ENCODE measurements around the gene STK11.
A peak's percentile ranks its signal among the peaks of the same experiment; 100 is the strongest.

STK11 gene

DNA sequence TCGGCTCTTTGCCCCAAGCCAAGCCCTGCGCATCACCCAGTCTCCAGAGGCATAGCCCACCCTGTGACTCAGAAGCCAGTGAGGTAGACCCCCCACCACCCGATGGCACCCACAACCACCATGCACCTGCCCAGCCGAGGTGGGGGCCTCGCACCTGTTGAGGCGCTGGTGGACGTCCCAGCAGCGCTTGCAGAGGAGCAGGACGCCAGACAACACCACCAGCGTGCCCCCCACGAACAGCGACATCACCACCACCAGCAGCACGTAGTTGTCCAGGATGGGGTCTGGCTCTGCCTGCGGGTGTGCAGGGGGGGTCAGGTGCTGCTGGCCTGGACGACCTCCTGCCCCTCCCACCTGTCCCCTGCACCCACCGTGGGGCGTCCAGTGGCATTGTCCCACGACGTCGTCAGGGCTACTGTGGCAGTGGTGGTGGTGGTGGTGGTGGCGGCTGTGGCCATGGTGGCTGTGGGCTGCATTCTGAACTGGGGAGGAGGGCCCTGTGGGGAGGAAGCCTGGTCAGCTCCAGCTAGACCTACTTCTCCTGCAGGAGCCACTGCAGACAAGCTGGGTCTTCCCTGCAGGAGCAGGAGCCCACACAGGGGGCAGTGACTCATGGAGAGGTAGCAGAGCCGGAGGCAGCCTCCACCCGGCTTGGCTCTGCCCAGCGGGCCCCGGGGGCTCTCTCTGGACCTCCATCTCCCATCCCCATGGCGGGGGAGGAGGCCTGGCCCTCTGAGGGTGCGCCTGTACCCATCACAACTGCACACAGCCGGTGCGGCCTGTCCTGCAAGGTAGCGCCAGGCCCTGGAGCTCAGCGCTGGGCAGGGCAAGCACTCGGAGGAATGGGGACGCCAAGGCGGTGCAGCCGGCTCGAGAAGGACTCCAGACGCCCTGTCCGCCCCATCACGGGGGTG lies 30.3 kb downstream of the STK11 start:
- 0 out of 2 replicates have a peak, but pooled peaks cover 5% of the 10 kb centered on the region for H3K4me1 ChIP-seq (ENCODE audit: control insufficient read depth, insufficient read depth, low read length)
- H3K27me3 ChIP-seq (ENCODE audit: control insufficient read depth, insufficient read depth, low read length): no peaks in the 10 kb centered on the region
- H3K9ac ChIP-seq (ENCODE audit: low read depth, low read length): no peak overlapping the region
- H3K4me3 ChIP-seq (ENCODE audit: low read depth, low read length): peak overlapping the region; percentile 51
- peaks cover 43% of the 10 kb centered on the region for H3K36me3 ChIP-seq (ENCODE audit: control insufficient read depth, insufficient read depth, low read length)
- no peak overlapping the region for H3K27ac ChIP-seq (ENCODE audit: low read depth, low read length)
- H3K9me3 ChIP-seq (ENCODE audit: control insufficient read depth, insufficient read depth, low read length): no peaks in the 10 kb centered on the region

DNA sequence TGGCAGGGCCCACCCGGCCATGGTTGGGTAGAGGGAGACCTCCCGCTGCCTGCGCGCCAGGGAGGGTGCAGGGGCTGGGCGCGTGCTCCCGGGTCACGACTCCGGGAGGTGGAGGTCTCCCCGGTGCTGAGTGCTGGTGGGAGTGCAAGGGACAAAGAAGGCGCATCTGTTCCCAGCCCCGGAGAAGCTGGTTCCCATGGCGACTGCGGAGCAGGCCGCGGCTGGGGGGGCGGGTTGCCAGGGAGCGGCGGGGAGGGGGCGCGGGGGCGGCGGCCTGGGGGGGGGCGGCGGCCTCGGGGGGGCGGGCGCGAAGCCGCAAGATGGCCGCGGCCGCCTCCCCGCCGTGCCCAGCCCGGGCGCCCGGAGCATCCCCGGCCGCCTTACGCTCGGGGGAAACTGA lies 31.0 kb downstream of the STK11 start:
- Histone ChIP-seq H3K36me3 (ENCODE audit: control insufficient read depth, insufficient read depth, low read length) (peaks cover 41% of the 10 kb centered on the region), H3K4me1 (ENCODE audit: control insufficient read depth, insufficient read depth, low read length) (0 out of 2 replicates have a peak, but pooled peaks cover 5% of the 10 kb centered on the region), H3K4me3 (ENCODE audit: low read depth, low read length) (peak overlapping the region; percentile 78), H3K9me3 (ENCODE audit: control insufficient read depth, insufficient read depth, low read length) (no peaks in the 10 kb centered on the region), H3K27me3 (ENCODE audit: control insufficient read depth, insufficient read depth, low read length) (no peaks in the 10 kb centered on the region), H3K27ac (ENCODE audit: low read depth, low read length) (no peak overlapping the region), H3K9ac (ENCODE audit: low read depth, low read length) (no peak overlapping the region)

- Histone ChIP-seq H3K4me3 (ENCODE audit: low read depth, low read length) (peak overlapping the region; percentile 78), H3K4me1 (ENCODE audit: control insufficient read depth, insufficient read depth, low read length) (0 out of 2 replicates have a peak, but pooled peaks cover 5% of the 10 kb centered on the region), H3K27ac (ENCODE audit: low read depth, low read length) (no peak overlapping the region), H3K36me3 (ENCODE audit: control insufficient read depth, insufficient read depth, low read length) (peaks cover 37% of the 10 kb centered on the region), H3K9me3 (ENCODE audit: control insufficient read depth, insufficient read depth, low read length) (no peaks in the 10 kb centered on the region), H3K27me3 (ENCODE audit: control insufficient read depth, insufficient read depth, low read length) (no peaks in the 10 kb centered on the region), H3K9ac (ENCODE audit: low read depth, low read length) (no peak overlapping the region)
Observed at GRCh38 chr19:1237027-1237659, 31.6 kb downstream of the STK11 start.

DNA sequence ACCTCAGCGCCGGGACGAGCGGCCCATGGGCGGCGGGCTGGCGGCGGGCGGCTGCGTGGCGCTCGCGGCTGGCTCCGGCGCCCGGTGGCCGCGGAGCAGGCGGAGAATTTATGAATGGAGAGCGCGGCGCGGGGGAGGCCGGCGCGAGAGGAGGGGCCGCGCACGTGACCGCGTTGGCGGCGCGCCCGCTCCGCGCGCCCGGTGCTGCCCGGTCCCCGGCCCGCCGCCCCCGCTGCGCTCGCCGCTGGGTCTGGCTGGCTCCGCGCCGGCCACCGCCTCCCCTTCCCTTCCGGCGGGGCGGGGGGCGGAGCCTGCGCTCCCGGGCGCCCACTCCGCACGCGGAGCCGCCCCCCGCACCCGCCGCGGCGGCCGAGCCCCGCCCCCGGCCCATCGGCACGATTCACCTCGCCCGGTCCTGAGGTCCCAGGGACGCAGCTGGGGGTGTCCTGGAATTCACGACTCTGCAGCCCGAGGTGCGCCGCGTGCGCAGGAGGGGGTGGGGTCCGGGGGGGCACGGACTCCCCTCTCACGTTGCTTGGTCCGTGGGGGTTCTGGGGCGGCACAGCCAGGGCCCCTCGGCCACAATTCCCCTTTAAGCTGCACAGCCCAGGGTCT lies 32.3 kb downstream of the STK11 start, which contains the start of gene CBARP:
Gene CBARP, minus strand, starts transcription at position 252 of the 615 bp plus-strand sequence. CDS start 1,905 bp downstream, outside the sequence.
- Histone ChIP-seq H3K4me3 (ENCODE audit: low read depth, low read length) (peak within 1 kb of the TSS; percentile 78), H3K9me3 (ENCODE audit: control insufficient read depth, insufficient read depth, low read length) (no peaks in the 10 kb centered on the region), H3K27ac (ENCODE audit: low read depth, low read length) (peak within 1 kb of the TSS; percentile 14), H3K9ac (ENCODE audit: low read depth, low read length) (no peak within 1 kb of the TSS), H3K36me3 (ENCODE audit: control insufficient read depth, insufficient read depth, low read length) (peaks cover 30% of the 10 kb centered on the region), H3K27me3 (ENCODE audit: control insufficient read depth, insufficient read depth, low read length) (no peaks in the 10 kb centered on the region), H3K4me1 (ENCODE audit: control insufficient read depth, insufficient read depth, low read length) (0 out of 2 replicates have a peak, but pooled peaks cover 5% of the 10 kb centered on the region)

DNA sequence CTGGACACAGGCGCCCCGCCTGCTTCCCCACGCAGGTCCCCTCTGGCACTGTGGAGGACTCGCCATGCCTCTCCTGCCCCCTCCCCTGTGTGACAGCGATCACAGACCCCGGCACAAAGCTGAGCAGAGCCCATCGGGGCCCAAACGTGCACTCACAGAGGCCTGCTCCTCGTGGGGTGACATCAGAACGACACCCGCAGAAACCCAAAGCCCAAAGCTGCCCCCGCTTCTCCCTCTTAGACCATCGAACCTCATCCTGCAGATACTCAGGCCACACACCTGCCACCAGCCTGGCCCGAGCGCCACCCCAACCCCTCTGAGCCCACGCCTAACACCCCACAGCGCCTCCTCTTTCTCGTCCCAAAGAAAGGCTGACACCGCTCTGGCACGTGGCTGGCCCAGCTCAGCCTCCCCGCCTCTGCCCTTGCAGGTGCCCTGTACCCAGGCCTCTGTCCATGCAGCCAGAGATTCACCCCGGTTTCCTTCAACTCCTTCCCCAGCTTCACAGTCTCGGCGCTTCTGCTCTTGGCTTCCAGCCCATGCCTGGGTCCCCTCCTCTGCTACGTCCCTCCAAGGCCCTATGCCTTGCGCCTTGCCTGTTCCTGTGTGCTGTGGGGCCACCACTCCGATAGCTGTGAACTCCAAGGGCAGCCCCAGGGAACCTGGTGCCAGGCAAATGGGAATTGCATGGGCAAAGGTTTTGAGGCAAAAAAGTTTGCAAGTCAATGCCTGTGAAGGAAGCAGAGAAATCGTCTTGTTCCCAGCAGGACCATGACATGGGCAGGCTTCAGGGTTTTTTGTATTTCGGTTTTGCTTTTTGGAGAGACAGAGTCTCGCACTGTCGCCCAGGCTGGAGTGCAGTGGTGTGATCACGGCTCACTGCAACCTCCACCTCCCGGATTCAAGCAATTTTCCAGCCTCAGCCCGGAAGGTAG lies 33.1 kb downstream of the STK11 start:
- Histone ChIP-seq H3K4me1 (ENCODE audit: control insufficient read depth, insufficient read depth, low read length) (0 out of 2 replicates have a peak, but pooled peaks cover 5% of the 10 kb centered on the region), H3K9me3 (ENCODE audit: control insufficient read depth, insufficient read depth, low read length) (no peaks in the 10 kb centered on the region), H3K36me3 (ENCODE audit: control insufficient read depth, insufficient read depth, low read length) (peaks cover 23% of the 10 kb centered on the region), H3K27ac (ENCODE audit: low read depth, low read length) (peak overlapping the region; percentile 14), H3K27me3 (ENCODE audit: control insufficient read depth, insufficient read depth, low read length) (no peaks in the 10 kb centered on the region), H3K4me3 (ENCODE audit: low read depth, low read length) (peak overlapping the region; percentile 78), H3K9ac (ENCODE audit: low read depth, low read length) (no peak overlapping the region)

DNA sequence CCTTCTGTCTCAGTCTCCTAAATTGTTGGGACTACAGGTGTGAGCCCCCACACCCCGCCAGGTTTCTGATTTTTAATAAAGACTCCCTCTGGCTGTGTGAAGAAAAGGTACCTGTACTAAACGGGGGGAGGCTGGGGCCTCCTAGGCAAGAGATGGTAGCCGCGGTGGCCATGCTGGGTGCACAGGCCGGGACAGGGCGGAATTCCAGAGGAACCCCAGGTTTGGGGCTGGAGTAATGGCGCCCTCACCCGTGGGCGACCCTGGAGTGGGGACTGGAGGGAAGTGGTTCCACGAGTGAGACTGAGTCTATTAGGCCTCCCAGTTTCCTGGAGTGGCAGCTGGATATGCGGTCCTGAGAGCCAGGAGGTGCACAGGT lies 33.8 kb downstream of the STK11 start:
- Histone ChIP-seq H3K4me3 (ENCODE audit: low read depth, low read length) (no peak overlapping the region; the same call in 1 of the 2 replicates), H3K27ac (ENCODE audit: low read depth, low read length) (peak overlapping the region; percentile 64), H3K9me3 (ENCODE audit: control insufficient read depth, insufficient read depth, low read length) (no peaks in the 10 kb centered on the region), H3K36me3 (ENCODE audit: control insufficient read depth, insufficient read depth, low read length) (peaks cover 15% of the 10 kb centered on the region), H3K4me1 (ENCODE audit: control insufficient read depth, insufficient read depth, low read length) (0 out of 2 replicates have a peak, but pooled peaks cover 5% of the 10 kb centered on the region), H3K27me3 (ENCODE audit: control insufficient read depth, insufficient read depth, low read length) (no peaks in the 10 kb centered on the region), H3K9ac (ENCODE audit: low read depth, low read length) (no peak overlapping the region)

- H3K4me3 ChIP-seq (ENCODE audit: low read depth, low read length): peak overlapping the region; percentile 67
- H3K27me3 ChIP-seq (ENCODE audit: control insufficient read depth, insufficient read depth, low read length): no peaks in the 10 kb centered on the region
- H3K27ac ChIP-seq (ENCODE audit: low read depth, low read length): peak overlapping the region; percentile 64
- H3K36me3 ChIP-seq (ENCODE audit: control insufficient read depth, insufficient read depth, low read length): peaks cover 10% of the 10 kb centered on the region
- H3K9ac ChIP-seq (ENCODE audit: low read depth, low read length): peak overlapping the region; percentile 62
- H3K9me3 ChIP-seq (ENCODE audit: control insufficient read depth, insufficient read depth, low read length): no peaks in the 10 kb centered on the region
- H3K4me1 ChIP-seq (ENCODE audit: control insufficient read depth, insufficient read depth, low read length): 0 out of 2 replicates have a peak, but pooled peaks cover 5% of the 10 kb centered on the region
Observed at GRCh38 chr19:1239796-1240737, 34.5 kb downstream of the STK11 start.

- no peaks in the 10 kb centered on the region for H3K27me3 ChIP-seq (ENCODE audit: control insufficient read depth, insufficient read depth, low read length)
- H3K9ac ChIP-seq (ENCODE audit: low read depth, low read length): no peak overlapping the region
- H3K27ac ChIP-seq (ENCODE audit: low read depth, low read length): no peak overlapping the region
- no peak overlapping the region for H3K4me3 ChIP-seq (ENCODE audit: low read depth, low read length)
- H3K9me3 ChIP-seq (ENCODE audit: control insufficient read depth, insufficient read depth, low read length): no peaks in the 10 kb centered on the region
- peaks cover 1% of the 10 kb centered on the region; the same call in 1 of the 2 replicates for H3K36me3 ChIP-seq (ENCODE audit: control insufficient read depth, insufficient read depth, low read length)
- 0 out of 2 replicates have a peak, but pooled peaks cover 5% of the 10 kb centered on the region for H3K4me1 ChIP-seq (ENCODE audit: control insufficient read depth, insufficient read depth, low read length)
Observed at GRCh38 chr19:1240925-1241324, 35.3 kb downstream of the STK11 start.

DNA sequence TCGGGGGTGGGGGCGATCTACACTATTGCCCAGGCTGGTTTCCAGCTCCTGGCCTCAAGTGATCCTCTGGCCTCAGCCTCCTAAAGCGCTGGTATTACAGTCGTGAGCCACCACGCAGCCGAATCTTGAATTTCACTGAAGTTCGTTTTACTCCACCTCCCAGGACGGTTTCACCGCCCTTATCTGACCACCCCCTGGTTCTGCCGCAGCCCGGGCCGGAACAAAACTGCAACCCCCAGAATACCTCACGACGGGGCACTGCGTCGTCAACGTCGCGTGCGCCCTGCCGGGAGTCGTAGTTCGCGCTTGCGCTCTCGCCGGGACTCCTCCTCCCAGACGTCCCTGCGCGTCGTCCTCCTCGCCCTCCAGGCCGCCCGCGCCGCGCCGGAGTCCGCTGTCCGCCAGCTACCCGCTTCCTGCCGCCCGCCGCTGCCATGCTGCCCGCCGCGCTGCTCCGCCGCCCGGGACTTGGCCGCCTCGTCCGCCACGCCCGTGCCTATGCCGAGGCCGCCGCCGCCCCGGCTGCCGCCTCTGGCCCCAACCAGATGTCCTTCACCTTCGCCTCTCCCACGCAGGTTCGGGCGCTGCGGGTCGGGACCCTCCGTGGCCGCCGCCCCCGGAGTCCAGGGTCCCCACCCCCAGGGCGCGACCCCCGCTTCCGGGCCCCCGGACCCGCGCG lies 36.0 kb downstream of the STK11 start, which contains the start of gene ATP5F1D:
Gene ATP5F1D, plus strand, starts transcription at position 335 of the 679 bp plus-strand sequence. Its CDS starts 100 bp downstream, at position 435.
- peak within 1 kb of the TSS; percentile 31 for H3K27ac ChIP-seq (ENCODE audit: low read depth, low read length)
- no peaks in the 10 kb centered on the region for H3K9me3 ChIP-seq (ENCODE audit: control insufficient read depth, insufficient read depth, low read length)
- peak within 1 kb of the TSS; percentile 17; the same call in 1 of the 2 replicates for H3K9ac ChIP-seq (ENCODE audit: low read depth, low read length)
- H3K4me3 ChIP-seq (ENCODE audit: low read depth, low read length): peak within 1 kb of the TSS; percentile 69
- no peaks in the 10 kb centered on the region for H3K36me3 ChIP-seq (ENCODE audit: control insufficient read depth, insufficient read depth, low read length)
- no peaks in the 10 kb centered on the region for H3K27me3 ChIP-seq (ENCODE audit: control insufficient read depth, insufficient read depth, low read length)
- H3K4me1 ChIP-seq (ENCODE audit: control insufficient read depth, insufficient read depth, low read length): 0 out of 2 replicates have a peak, but pooled peaks cover 2% of the 10 kb centered on the region

Data from HUES48 (cell line).